Measurements from ENCODE around the gene PLD4.

DNA sequence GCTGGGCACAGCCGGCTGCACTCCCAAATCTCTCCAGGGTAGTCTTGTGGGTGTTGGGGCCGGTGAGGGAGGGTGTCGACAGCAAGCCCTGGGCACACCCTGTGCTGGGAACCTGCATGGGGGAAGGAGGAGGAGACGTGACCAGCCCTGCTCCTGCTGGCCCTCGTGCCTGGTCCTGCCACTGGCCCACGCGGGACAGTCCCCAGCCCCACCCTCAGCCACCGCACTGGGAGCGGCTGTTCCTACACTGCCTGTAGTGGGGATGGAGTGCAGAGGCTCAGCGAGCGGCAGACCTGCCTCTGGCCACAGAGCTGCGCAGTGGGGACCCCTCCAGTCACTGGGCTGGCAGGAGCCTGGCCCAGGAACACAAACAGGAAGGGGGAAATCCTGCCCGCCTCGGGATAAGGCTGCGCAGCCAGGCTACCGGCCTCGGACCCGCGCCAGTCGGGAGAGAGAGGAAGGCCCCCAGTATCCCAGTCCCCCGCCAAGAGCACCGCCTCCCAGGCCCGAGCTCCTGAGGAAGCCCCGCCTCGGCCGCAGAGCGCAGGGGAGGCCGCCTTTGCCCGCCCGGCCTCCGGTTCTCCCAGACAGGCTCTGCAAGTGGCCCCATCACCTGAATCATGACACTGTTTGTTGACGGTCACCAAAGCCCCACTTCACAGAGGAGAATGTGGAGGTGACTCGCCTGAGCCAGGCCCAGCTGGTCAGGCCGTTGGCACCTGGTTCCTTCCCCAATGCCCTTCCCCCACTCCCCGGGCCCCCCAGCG is 42.9 kb downstream of the PLD4 start:
- TF ChIP-seq CTCF (IDR thresholded peaks at IDR 0.05) (no peak), POLR2A (IDR thresholded peaks at IDR 0.05) (no peak)
